SU-DHL-6 (cell line): ENCODE measurements around the gene PDP2.

Experiments
- CTCF ChIP-seq: fragments of 200-600 bp; sonication (generic); IDR thresholded peaks from one replicate; pipeline ENCODE4 v1.5.1; 2017; ENCODE audit warnings: antibody characterized with exemption, mild to moderate bottlenecking, low read length, moderate library complexity; ENCODE audit not compliant: insufficient read depth, poor library complexity, severe bottlenecking
- EZH2phosphoT487 ChIP-seq: fragments of 200-600 bp; sonication (generic), shearing (Covaris generic); conservative IDR thresholded peaks from 2 replicates; pipeline ENCODE4 v1.6.1; 2018; ENCODE audit warnings: mild to moderate bottlenecking, antibody characterized with exemption, low read length, moderate library complexity, mixed read lengths

- TF ChIP-seq CTCF = no peak
- TF ChIP-seq EZH2phosphoT487 = no peak
These were observed 51.8 kb downstream of the PDP2 start for GRCh38 chr16:66932076-66932475.
